Brain microvascular endothelial cell (primary cell): Measurements from ENCODE around the gene MED16.

Source experiments
- DNase-seq: peaks from one replicate; pipeline ENCODE4 v3.0.0-alpha.2; 2020
- H3K27ac ChIP-seq: fragments of 250-450 bp; sonication (Bioruptor Pico); 2 replicates; pipeline ENCODE4 v1.5.1; 2020; ENCODE audit warnings: mild to moderate bottlenecking, moderate library complexity
- H3K27me3 ChIP-seq: fragments of 250-450 bp; sonication (Bioruptor Pico); replicated peaks from 2 replicates; pipeline ENCODE4 v1.5.1; 2020; ENCODE audit warnings: mild to moderate bottlenecking
- H3K36me3 ChIP-seq: fragments of 250-450 bp; sonication (Bioruptor Pico); replicated peaks from 2 replicates; pipeline ENCODE4 v1.5.1; 2020; ENCODE audit warnings: mild to moderate bottlenecking
- H3K4me3 ChIP-seq: 2 replicates; pipeline ENCODE4 v1.5.1; 2011; ENCODE audit warnings: low read depth, mild to moderate bottlenecking, control low read depth, low read length, moderate library complexity
- CTCF ChIP-seq: IDR thresholded peaks from 2 replicates; pipeline ENCODE4 v1.5.1; 2011; ENCODE audit warnings: low read depth, mild to moderate bottlenecking, moderate library complexity, low read length, control low read depth, inconsistent platforms; ENCODE audit errors: missing control alignments
- in situ Hi-C: cut with HindIII; loops from 2 replicates; pipeline ENCODE4 v1.10.0; 2017; ENCODE audit warnings: low sequenced_read_pairs, low pct_ligation_motif_present

MED16 gene

GRCh38 chr19:904545-904944 is 11.6 kb upstream of the MED16 start:
- TF ChIP-seq CTCF = no peak
- no peak for DNase-seq
- in situ Hi-C loops = no loop called here
- Histone ChIP-seq H3K27ac (no peak overlapping the region), H3K4me3 (no peak overlapping the region), H3K27me3 (no peaks in the 10 kb centered on the region), H3K36me3 (peaks cover 11% of the 10 kb centered on the region)

DNA sequence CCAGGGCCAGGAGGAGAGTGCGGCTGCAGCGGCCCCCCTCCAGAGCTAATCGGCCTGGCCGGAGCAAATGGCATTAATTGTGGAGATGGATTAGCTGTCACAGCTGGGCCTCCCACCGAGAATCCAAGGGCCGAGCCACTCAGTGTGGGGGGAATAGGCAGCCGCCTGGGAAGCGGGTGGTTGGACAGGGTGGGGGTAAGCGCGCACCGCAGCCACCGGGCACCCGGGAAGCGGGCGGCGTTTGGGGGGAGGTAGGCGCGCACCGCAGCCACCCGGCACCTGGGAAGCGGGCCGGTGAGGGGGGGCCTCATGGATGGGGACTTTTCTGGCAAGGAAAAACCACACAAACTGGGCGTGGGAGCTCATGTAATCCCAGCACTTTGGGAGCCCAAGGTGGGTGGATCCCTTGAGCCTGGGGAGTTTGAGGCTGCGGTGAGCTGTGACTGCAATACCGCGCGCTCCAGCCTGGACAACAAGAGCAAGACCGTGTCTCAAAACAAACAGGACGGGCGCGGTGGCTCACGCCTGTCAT is 10.3 kb upstream of the MED16 start:
- DNase-seq = no peak
- Histone ChIP-seq H3K27ac (no peak overlapping the region), H3K36me3 (peaks cover 22% of the 10 kb centered on the region), H3K27me3 (no peaks in the 10 kb centered on the region), H3K4me3 (no peak overlapping the region)
- in situ Hi-C loops = no loop called here
- TF ChIP-seq CTCF = no peak

DNA sequence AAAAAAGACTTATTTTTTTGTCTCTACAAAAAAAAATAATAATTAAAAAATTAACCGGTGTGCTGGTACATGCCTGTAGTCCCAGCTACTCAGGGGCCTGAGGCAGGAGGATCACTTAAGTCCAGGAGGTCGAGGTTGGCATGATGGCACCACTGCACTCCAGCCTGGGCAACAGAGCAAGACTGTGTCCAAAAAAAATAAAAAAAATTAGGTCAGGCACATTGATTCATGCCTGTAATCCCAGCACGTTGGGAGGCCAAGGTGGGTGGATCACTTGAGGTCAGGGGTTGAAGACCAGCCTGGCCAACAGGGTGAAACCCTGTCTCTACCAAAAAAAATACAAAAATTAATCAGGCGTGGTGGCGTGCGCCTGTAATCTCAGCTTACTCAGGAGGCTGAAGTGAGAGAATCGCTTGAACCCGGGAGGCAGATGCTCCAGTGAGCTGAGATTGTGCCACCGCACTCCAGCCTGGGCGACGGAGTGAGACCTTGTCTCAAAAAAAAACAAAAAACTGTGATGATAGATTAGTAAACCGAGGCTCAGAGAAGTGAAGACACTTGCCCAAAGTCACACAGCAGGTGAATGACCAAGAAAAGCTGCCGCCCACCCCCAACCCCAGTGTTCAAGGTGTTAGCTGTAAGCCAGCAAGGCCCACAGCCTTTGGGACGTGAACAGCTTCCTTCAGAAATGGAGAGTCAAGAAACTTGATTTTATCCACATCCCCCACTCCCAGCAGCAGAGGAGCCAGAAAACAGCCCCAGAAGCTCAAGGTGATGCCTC is 9.6 kb upstream of the MED16 start:
- TF ChIP-seq CTCF = no peak
- DNase-seq = no peak
- in situ Hi-C loops = no loop called here
- no peaks in the 10 kb centered on the region for H3K27me3 ChIP-seq
- H3K4me3 ChIP-seq = no peak overlapping the region
- H3K36me3 ChIP-seq = peaks cover 24% of the 10 kb centered on the region
- no peak overlapping the region for H3K27ac ChIP-seq

DNA sequence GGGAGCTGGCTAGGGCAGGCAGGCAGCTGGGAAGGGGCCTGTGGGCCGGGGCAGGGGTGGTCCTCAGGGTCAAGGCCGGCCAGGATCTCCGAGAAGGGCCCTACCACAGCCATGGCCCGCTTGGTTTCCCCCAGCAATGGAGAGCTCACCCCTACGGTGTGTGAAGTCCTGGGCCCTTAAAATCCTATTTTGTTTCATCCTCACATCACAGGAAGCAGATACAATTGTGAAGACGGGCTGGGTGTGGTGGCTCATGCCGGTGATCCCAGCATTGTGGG is 9.0 kb upstream of the MED16 start:
- no peak for DNase-seq
- Histone ChIP-seq H3K4me3 (no peak overlapping the region), H3K27ac (no peak overlapping the region), H3K27me3 (no peaks in the 10 kb centered on the region), H3K36me3 (peaks cover 25% of the 10 kb centered on the region)
- in situ Hi-C loops = no loop called here
- TF ChIP-seq CTCF = no peak

DNA sequence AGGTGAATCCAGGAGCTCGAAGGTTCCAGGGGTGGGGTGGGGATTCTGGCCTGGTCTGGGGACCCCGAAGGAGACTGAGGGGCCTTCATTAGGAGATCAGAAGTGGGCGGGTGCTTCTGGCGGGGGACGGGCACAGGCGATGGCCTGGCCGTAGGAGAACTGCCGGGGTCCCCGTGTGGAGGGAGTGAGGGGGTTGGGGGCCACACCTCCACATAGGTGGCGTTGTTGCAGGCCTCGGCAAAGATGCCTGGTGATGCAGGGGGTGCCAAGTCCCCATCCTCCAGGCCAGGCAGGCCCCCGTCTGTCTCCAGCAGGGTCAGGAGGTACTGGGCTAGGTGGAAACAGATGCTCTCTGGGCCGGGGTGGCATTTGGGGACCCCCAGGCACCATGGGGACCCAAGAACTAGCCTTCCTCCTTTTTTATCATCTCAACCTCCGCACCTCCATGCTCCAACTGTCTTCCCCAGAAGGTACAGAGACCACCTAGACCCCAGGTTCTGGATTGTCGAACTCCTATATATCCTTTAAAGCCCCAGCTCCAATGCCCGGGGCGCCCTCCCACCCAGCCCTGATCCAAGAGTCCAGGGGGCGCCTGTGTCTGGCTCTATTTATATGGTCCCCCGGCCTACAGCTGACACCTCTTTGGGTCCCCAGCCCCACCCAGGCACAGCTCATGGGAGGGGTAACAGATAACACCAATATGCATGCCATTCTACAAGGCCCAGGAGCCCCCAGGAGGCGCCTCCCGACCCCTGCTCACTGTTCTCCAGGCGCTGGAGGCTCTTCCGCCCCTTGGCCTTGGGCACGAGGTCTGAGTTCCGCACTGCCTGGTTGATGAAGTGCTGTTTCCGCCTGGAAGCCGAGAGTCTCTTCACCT is 8.5 kb upstream of the MED16 start:
- peaks cover 25% of the 10 kb centered on the region for H3K36me3 ChIP-seq
- TF ChIP-seq CTCF = no peak
- in situ Hi-C loops = no loop called here
- DNase-seq = no peak
- H3K4me3 ChIP-seq = no peak overlapping the region
- no peaks in the 10 kb centered on the region for H3K27me3 ChIP-seq
- no peak overlapping the region for H3K27ac ChIP-seq
